ENCODE measurements around the gene CMSS1. TPM values are rescaled to one million over a fixed set of nuclear protein-coding genes. Genes with fewer than 3 reads are reported as not detected.

CMSS1 gene
- total and polyA plus RNA-seq, 9 donors = 14.5 to 54.0 (median 24.9) TPM

DNA sequence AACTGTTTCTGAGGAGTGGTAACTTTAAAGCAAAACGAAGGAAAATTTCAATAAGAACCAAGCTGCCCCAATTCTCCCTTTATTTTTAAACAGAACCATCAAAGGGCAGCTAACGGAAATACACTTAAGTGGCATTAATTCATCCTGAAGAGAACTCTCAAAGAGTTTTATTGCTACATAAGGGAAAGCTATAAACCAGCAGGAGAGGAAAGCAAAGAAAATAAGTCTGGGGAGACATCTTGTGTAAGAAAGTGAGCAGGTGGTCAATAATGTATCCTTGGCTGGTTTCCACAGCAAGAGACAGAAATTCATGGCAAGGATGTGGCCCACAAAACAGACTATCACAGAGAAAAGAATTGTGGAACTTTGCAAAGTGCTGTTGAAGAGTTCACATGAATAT lies 40.0 kb upstream of the CMSS1 start:
- WGBS, 3 donors = 72 to 83% (median 77%) methylated on average over 2 of the region's 2 CpGs
- intact Hi-C loops (cut with DNase I) = no loop called here
- no peak overlapping the region for H3K27ac ChIP-seq

GRCh38 chr3:99780749-99781148 lies 36.9 kb upstream of the CMSS1 start:
- DNase-seq = no peak
- WGBS, 3 donors = 79 to 88% (median 82%) methylated on average over 3 of the region's 3 CpGs
- Histone ChIP-seq H3K4me1 (ENCODE audit: insufficient read depth) (no peaks in the 10 kb centered on the region), H3K36me3 (no peaks in the 10 kb centered on the region), H3K4me3 (no peak overlapping the region), H3K9me3 (no peaks in the 10 kb centered on the region), H3K27ac (no peak overlapping the region), H3K27me3 (no peaks in the 10 kb centered on the region)
- intact Hi-C loops (cut with DNase I) = no loop called here
- TF ChIP-seq POLR2A (IDR thresholded peaks at IDR 0.05) (no peak), EP300 (IDR thresholded peaks at IDR 0.05) (no peak)
- TF ChIP-seq, protein P1, sequence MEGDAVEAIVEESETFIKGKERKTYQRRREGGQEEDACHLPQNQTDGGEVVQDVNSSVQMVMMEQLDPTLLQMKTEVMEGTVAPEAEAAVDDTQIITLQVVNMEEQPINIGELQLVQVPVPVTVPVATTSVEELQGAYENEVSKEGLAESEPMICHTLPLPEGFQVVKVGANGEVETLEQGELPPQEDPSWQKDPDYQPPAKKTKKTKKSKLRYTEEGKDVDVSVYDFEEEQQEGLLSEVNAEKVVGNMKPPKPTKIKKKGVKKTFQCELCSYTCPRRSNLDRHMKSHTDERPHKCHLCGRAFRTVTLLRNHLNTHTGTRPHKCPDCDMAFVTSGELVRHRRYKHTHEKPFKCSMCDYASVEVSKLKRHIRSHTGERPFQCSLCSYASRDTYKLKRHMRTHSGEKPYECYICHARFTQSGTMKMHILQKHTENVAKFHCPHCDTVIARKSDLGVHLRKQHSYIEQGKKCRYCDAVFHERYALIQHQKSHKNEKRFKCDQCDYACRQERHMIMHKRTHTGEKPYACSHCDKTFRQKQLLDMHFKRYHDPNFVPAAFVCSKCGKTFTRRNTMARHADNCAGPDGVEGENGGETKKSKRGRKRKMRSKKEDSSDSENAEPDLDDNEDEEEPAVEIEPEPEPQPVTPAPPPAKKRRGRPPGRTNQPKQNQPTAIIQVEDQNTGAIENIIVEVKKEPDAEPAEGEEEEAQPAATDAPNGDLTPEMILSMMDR (IDR thresholded peaks at IDR 0.05) = no peak

More for the DNA sequence above, 40.0 kb upstream of the CMSS1 start:
- no peaks in the 10 kb centered on the region for H3K27me3 ChIP-seq
- H3K4me1 ChIP-seq (ENCODE audit: insufficient read depth) = no peaks in the 10 kb centered on the region
- H3K36me3 ChIP-seq = no peaks in the 10 kb centered on the region
- no peaks in the 10 kb centered on the region for H3K9me3 ChIP-seq
- H3K4me3 ChIP-seq = no peak overlapping the region
- no peak for DNase-seq
- no peak for TF ChIP-seq EP300 (IDR thresholded peaks at IDR 0.05)
- TF ChIP-seq POLR2A (IDR thresholded peaks at IDR 0.05) = no peak
- TF ChIP-seq, protein P1 (IDR thresholded peaks at IDR 0.05) = no peak

- no peaks in the 10 kb centered on the region for H3K4me1 ChIP-seq (ENCODE audit: insufficient read depth)
- no peak overlapping the region for H3K27ac ChIP-seq
- no peaks in the 10 kb centered on the region for H3K36me3 ChIP-seq
- 86 to 92% (median 91%) methylated on average over 3 of the region's 3 CpGs for WGBS, 3 donors
- H3K4me3 ChIP-seq = no peak overlapping the region
- no peaks in the 10 kb centered on the region for H3K9me3 ChIP-seq
- no peak for TF ChIP-seq POLR2A (IDR thresholded peaks at IDR 0.05)
- no peak for TF ChIP-seq EP300 (IDR thresholded peaks at IDR 0.05)
- TF ChIP-seq, protein P1 (IDR thresholded peaks at IDR 0.05) = no peak
- intact Hi-C loops (cut with DNase I) = no loop called here
- no peak for DNase-seq
- H3K27me3 ChIP-seq = no peaks in the 10 kb centered on the region
These were observed 35.9 kb upstream of the CMSS1 start for GRCh38 chr3:99781761-99782160.

- no peaks in the 10 kb centered on the region for H3K36me3 ChIP-seq
- H3K4me3 ChIP-seq = no peak overlapping the region
- TF ChIP-seq EP300 (IDR thresholded peaks at IDR 0.05) (no peak), POLR2A (IDR thresholded peaks at IDR 0.05) (no peak)
- TF ChIP-seq, protein P1 (IDR thresholded peaks at IDR 0.05) = no peak
- H3K27me3 ChIP-seq = no peaks in the 10 kb centered on the region
- intact Hi-C loops (cut with DNase I) = no loop called here
- no peak overlapping the region for H3K27ac ChIP-seq
- H3K4me1 ChIP-seq (ENCODE audit: insufficient read depth) = no peaks in the 10 kb centered on the region
- no peak for DNase-seq
- no peaks in the 10 kb centered on the region for H3K9me3 ChIP-seq
- WGBS, 3 donors = 53 to 65% (median 54%) methylated on average over 5 of the region's 5 CpGs
These were observed 34.6 kb upstream of the CMSS1 start for GRCh38 chr3:99783011-99783573.
